Peyer's patch (tissue), 4 donors: Measurements from ENCODE around the gene NADK2.

Experiments used
- CTCF ChIP-seq, 6 experiments: fragments of 450-650 bp in 4 of 6; fragments of 200-600 bp in 2 of 6; sonication (generic) in 1 of 6; IDR thresholded peaks; one replicate each; pipeline ENCODE4 v1.5.1; 2017 to 2019; ENCODE audit warnings: antibody characterized with exemption in 6 of 6, mild to moderate bottlenecking in 3 of 6, moderate library complexity in 1 of 6
- POLR2A ChIP-seq, 2 donors: fragments of 450-650 bp; IDR thresholded peaks; one replicate each; pipeline ENCODE4 v1.5.1; 2017; ENCODE audit warnings: antibody characterized with exemption in 2 of 2, mild to moderate bottlenecking in 2 of 2, moderate library complexity in 2 of 2

DNA sequence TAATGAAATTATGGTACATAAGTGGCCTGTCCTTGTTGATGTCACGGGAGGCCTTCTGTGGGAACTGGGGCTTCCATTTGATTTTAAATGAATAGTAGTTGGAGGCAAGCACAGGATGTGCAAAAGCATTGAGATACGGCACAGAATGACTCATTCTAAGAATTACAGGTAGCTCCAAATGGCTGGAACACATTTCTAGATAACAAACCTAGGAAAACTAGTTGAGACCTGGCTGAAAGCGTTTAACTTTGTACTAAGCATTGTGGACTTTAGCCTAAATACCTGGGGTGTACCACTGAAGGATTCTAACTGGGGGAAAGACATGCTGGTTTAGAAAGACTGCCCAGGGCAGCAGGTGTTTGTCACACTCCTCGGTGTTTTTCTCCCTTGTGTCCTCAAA is 80.4 kb downstream of the NADK2 start:
- no peak for TF ChIP-seq POLR2A (IDR thresholded peaks at IDR 0.05)
- TF ChIP-seq CTCF (IDR thresholded peaks at IDR 0.05), result no peak
